Cardiac fibroblast (primary cell): Measurements from ENCODE around the gene UGT1A4.

ENCODE experiments used
- DNase-seq, 2 donors: peaks; one replicate each; pipeline versions ENCODE4 v3.0.0 to v3.0.0-alpha.2; 2010; ENCODE audit warnings: low read depth in 2 of 2
- H3K4me3 ChIP-seq, 2 donors: replicated peaks in 1 of 2; 1 replicate in 1 of 2; 2 replicates in 1 of 2; pipeline ENCODE4 v1.5.1; 2011; ENCODE audit warnings: low read depth in 2 of 2, low read length in 2 of 2, mild to moderate bottlenecking in 2 of 2, moderate library complexity in 1 of 2
- TF ChIP-seq, protein P1 (sequence below): IDR thresholded peaks from one replicate; pipeline ENCODE4 v1.5.1; 2011; ENCODE audit warnings: low read depth, mild to moderate bottlenecking, low read length, inconsistent platforms

The UGT1A4 gene

DNA sequence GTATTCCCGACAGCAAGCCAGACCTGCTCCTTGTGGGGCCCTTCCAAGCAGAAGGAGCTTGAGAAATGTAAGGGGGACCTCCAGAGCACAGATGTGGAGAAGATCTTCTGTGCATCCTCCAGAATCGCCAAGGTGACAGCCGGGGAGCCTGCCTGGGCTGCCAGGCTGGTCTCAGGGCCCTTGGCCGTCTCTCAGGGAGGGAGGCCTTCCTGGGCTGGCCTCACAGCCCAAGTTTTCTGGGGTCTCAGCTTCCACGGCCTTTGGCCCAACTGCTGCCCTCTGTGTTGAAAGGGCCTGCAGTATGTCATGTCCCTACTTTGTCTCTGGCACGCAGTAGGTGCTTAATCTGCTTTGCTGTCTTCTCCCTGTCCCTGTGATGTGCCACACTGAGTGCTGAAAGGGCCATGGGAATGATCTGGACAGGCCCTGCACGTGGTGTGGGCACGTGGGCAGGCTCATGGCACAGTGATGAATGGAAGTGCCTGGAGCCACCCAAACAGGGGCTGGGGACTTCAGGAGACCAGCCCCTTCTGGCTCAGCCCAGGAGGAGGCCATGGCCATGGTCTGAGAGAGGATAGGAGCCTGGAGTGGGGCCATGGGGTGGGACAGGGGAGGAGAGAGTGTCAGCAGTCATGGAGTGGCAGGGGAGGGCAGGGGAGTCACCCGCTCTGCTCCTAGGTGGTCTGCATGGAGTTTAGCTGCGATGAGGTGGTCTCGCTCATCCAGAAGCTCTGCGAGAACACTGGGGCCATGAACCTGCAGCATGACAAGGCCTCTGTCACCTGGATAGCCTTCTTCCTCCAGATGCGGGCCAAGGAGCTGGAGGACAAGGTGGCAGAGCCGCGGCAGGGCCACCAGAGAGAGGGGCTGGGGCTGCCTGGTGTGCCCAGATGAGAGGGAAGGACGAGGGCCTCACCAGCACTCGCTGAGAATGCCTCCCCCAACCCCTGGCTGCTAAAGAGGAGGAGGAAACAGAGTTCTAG is 100.4 kb downstream of the UGT1A4 start:
- no peak overlapping the region for H3K4me3 ChIP-seq
- TF ChIP-seq, protein P1, sequence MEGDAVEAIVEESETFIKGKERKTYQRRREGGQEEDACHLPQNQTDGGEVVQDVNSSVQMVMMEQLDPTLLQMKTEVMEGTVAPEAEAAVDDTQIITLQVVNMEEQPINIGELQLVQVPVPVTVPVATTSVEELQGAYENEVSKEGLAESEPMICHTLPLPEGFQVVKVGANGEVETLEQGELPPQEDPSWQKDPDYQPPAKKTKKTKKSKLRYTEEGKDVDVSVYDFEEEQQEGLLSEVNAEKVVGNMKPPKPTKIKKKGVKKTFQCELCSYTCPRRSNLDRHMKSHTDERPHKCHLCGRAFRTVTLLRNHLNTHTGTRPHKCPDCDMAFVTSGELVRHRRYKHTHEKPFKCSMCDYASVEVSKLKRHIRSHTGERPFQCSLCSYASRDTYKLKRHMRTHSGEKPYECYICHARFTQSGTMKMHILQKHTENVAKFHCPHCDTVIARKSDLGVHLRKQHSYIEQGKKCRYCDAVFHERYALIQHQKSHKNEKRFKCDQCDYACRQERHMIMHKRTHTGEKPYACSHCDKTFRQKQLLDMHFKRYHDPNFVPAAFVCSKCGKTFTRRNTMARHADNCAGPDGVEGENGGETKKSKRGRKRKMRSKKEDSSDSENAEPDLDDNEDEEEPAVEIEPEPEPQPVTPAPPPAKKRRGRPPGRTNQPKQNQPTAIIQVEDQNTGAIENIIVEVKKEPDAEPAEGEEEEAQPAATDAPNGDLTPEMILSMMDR = no peak
- no peak for DNase-seq

DNA sequence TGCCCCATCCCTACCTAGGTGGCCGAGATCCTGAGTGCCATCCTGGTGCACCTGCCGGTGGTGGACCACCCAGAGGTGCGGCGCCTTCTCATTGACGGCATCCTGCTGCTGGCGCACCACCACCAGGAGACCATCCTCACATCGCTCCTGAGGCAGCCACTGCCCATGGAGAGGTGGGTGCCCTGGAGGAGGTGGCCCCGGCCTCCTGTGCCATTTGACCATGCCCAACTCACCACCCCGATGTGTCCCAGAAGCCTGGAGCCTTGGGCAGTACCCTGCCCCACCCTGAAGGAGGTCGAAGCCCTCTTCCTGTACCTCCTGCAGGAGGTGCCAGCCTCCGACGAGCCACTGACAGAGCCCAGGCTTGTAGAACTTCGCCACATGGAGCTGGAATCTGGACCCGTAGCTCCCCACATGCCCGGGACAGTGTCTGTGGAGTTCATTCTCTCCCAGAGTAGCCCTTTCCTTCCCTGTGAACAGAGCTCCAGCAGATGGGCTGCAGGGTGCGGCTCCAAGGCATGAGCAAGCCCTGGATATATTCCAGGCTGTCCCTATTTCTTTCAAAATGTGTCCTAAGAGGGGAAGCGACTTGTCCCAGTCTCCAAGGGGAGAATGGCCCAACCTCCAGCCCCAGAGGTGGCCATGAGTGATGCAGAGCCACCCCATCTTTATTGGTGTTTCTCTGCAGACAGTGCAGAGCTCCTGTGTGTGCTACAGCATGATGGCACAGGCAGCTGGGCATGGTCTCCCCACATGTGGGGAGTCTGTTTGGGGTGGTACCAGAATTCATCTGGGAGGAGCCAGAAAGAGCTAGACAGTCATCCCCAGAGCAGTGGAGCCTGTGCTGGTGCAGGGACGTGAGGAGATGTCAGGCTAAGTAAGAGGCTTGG is 101.6 kb downstream of the UGT1A4 start:
- H3K4me3 ChIP-seq = no peak overlapping the region
- no peak for DNase-seq
- TF ChIP-seq, protein P1 = no peak

DNA sequence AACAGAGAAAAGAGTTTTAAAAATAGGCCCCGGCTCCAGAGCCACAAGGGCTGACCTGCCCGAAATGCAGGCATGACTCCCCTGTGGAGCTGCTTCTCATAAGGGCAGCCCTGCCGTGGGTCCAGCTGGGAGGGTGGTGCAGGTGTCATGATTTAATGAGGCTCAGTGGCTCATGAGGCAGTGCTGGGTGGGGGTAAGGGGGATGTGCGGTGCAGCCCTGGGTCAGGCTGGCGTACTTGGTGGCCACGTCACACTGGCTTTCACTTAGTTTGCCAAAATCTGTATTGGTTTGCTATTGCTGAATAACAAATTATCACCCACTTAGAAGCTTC is 102.2 kb downstream of the UGT1A4 start:
- H3K4me3 ChIP-seq = no peak overlapping the region
- TF ChIP-seq, protein P1 = no peak
- no peak for DNase-seq

DNA sequence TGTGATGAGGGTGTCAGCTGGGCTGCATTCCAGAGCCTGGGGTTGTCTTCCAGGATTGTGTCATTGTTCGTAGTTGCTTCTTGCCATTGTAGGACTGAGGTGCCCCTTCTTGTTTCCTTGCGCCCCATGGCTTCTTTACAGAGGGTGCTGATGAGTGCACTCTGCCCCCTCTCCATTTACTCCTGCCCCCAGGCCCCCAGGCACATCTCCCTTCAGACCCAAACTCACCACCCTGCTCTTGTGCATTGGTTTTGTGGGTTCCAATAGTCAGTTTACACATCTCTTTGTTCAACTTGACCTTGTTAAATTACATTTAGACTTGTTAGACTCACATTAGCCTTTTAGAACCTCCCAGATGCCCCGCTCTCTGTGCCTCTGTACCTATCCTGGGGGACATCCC is 102.7 kb downstream of the UGT1A4 start:
- TF ChIP-seq, protein P1 = no peak
- no peak for DNase-seq
- H3K4me3 ChIP-seq = no peak overlapping the region

DNA sequence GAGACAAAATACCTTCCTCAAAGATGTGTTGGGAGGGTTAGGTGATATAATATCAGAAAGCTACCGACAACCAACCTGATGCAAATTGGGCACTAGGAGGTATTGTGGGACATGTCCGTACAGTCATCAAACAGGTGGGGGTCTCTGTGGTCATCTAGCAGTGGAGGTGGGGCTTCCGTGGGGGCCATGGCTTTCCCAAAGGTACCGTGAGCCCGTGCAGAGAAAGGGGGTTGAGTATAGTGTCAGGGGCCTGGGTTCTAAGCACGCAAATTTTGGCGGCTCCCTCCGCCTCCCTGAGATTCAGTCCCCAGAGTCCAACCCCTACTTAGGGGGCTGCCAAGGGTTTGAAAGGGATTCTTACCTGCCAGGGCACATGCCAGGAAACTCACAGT is 103.2 kb downstream of the UGT1A4 start:
- DNase-seq = no peak
- H3K4me3 ChIP-seq = no peak overlapping the region

GRCh38 chr2:233822101-233822771 is 103.7 kb downstream of the UGT1A4 start:
- TF ChIP-seq, protein P1 = no peak
- no peak for DNase-seq
- no peak overlapping the region for H3K4me3 ChIP-seq

More for the DNA sequence above, 103.2 kb downstream of the UGT1A4 start:
- TF ChIP-seq, protein P1 = no peak
